Stimulated activated CD8-positive, alpha-beta memory T cell treated with anti-CD3 and anti-CD28 coated beads, Interleukin-4, amount 100 ng/mL, for 48 hours (primary cell): ENCODE measurements around the gene CARMIL3.

ENCODE experiments used
- DNase-seq: peaks from one replicate; pipeline ENCODE4 v3.0.0-alpha.2; 2020

The CARMIL3 gene

GRCh38 chr14:24064091-24064795 lies 12.4 kb downstream of the CARMIL3 start:
- DNase-seq: no peak

GRCh38 chr14:24064856-24065255 lies 13.0 kb downstream of the CARMIL3 start:
- DNase-seq: no peak

- DNase-seq: no peak
Observed at GRCh38 chr14:24065408-24065807, 13.6 kb downstream of the CARMIL3 start.

DNA sequence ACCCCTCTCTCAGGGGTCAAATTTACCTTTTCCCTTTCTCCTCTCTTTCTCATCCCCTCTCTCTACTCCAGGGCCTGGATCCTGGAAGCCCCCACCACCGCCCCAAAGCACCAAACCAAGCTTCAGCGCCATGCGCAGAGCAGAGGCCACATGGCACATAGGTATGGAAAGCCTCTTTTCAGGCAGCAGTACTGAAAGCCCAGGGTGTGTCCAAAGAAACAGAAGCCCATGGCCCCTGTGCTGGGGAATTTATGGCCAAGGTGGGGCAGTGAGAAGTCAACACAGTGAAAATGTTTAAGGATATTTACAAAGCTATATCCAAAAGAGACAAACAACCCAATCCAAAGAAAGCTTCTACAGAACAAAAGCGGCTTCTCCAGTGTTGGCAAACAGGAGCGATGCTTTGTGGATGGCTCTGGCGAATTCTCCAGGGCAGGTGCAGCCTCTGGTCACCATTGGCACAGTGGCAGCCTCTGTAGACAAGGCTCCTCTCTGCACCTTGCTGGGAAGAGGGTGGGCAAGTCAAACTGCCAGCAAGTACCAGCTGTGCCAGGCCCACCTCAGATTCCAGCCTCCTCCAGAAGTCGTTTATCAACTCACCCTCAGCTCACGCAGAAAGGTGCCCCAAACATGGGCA lies 14.8 kb downstream of the CARMIL3 start:
- no peak for DNase-seq

GRCh38 chr14:24067133-24068082 lies 15.6 kb downstream of the CARMIL3 start:
- no peak for DNase-seq

DNA sequence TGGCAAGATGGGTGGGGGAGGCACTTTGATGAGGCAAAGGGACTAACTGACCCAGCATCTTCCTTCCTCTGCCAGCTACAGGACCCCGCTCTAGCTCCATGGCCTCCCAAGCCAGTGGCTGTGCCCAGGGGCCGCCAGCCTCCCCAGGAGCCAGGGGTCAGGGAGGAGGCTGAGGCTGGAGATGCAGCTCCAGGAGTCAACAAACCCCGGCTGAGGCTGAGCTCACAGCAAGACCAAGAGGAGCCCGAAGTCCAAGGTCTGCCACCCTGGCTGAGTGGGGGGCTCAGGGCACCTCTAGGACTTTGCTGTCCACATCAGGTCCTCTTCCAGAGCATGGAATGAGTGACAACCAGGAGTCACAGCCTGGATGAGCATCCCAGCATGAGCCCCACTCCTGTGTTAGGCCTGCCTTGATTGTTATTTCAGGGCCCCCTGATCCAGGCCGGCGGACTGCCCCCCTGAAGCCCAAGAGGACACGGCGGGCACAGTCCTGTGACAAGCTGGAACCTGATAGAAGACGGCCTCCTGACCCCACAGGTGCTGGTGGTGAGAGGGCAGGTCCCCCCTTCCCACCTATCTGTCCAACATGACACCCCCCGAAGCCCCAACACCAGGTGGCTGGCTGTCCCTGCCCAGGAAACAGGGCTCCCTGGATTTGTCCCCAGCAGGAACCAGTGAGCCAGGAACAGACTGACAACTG lies 17.1 kb downstream of the CARMIL3 start:
- no peak for DNase-seq

DNA sequence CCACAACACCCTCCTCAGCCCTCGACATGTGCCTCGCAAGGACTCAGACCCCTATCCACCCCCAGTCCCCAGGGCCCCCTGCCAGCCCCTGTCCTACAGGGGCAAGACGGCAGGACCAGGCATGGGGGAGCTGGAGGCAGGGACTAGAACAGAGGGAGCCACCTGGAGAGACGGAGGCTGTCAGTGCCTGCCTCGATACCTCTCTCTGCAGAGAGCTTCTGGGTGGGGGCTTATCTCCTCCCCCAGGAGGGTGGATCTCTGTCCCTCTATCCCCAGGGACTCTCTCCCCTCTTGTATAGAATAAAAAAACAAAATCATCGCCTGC lies 17.6 kb downstream of the CARMIL3 start:
- DNase-seq: no peak

DNA sequence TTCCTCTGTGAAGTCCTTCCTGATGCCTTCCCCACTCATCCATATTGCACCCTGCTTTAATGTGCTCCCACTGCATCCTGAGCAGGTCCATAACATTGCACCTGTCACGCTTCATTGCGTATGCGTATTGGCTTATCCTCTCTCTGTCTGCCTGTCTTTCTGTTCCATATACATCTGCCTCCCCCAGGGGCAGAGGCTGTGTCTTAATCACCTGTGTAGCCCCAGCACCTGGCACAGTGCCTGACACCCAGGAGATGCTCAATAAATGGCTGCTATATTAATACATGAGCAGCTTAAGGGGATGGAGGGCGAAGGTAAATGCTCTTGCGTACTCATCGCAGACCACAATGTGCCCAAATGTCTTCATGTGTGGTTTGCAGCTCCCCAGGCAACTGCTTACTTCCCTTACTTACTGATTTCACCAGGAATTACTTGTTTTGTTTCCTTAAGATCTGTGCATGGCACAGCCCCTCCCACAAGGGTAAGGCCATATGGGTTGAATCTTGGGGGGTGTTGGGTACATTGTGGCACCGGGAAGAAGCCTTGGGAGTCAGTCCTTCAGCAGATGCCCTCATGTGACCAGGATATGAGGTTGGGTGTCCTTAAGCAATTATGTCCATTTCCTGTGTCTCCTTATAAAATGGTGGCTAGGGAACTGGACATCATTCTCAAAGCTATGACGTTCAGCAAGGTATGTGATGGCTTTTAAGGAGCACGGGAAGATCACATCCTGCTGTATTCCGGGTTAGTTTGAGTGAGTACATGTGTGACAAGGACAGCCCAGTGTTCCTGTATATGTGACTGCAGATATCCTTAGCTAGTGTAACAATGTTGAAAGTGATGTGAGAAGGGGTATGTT lies 18.7 kb downstream of the CARMIL3 start:
- DNase-seq: no peak

GRCh38 chr14:24071144-24071697 lies 19.4 kb downstream of the CARMIL3 start, which contains the start of gene CPNE6:
TSS of gene CPNE6 (plus strand) at chr14:24071562. CDS start at chr14:24072937, 1,375 bp downstream.
- DNase-seq: peak; percentile 68

- DNase-seq: no peak
Observed at GRCh38 chr14:24071836-24072430, 20.1 kb downstream of the CARMIL3 start.

DNA sequence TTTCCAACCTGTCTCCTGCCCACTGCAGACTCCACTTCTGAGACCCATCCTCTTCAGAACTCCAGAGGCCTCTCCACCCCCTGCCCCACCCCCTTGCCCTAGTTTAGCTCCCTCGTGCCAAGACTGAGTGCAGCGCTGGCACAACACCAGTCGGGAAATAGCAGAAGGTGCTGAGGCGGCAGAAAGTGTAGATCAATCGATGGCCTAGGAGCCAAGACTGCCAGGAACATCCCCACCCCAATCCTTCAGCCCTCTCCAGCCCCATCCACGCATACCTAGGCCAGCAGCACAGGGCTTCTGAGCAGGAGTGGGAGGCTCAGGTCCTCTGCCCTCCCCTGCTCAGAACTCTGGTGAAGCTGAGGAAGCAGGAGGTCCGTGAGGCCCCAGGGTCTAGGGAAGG lies 20.6 kb downstream of the CARMIL3 start:
- no peak for DNase-seq

DNA sequence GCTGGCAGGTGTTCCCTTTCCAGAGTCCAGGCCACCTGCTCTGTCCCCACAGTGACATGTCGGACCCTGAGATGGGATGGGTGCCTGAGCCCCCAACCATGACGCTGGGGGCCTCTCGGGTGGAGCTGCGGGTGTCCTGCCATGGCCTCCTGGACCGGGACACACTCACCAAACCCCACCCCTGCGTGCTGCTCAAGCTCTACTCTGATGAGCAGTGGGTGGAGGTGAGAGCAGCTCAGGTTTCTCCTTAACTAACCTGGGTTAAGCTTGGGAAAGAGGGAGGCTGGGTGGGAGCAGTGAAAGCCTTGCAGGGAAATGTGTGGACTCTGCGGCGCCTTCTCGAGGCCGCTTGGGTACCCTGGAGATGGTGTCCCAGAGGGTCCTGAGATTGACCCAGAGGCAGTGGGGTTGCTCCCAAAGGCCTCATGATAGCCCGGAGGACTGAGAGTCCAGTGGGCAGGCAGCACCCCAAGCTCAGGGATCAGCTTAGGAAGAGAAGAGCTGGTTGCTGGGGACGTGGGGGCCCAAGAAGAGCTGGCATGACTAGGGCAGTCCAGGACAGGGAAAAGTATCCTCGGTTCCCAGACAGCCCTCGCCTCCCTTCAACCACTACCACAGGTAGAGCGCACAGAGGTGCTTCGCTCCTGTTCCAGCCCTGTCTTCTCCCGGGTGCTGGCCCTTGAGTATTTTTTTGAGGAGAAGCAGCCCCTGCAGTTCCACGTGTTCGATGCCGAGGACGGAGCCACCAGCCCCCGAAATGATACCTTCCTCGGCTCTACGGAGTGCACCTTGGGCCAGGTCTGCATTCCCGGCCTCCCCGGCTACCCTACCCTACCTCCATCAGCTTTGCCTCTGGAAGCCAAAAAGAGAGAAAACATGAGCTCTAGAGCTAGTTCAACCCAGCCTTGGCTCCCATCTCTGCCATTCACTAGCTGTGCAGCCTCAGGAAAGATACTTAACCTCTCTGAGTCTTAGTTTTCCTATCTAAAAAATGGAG lies 21.4 kb downstream of the CARMIL3 start:
- no peak for DNase-seq

- no peak for DNase-seq
Observed at GRCh38 chr14:24074625-24075484, 23.0 kb downstream of the CARMIL3 start.

GRCh38 chr14:24075485-24076301 lies 23.9 kb downstream of the CARMIL3 start:
- DNase-seq: no peak

GRCh38 chr14:24076302-24076601 lies 24.4 kb downstream of the CARMIL3 start:
- DNase-seq: no peak

DNA sequence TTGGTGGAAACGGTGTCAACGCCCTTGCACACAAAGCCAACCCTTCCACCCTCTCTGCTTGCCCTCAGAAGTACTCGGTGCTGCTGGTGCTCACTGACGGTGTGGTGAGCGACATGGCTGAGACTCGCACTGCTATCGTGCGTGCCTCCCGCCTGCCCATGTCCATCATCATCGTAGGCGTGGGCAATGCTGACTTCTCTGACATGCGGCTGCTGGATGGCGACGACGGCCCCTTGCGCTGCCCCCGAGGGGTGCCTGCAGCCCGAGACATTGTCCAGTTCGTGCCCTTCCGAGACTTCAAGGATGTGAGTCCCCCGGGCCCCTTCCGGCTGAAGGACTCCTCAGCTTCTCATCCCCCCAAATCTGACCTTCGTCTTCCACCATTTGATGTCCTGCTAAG lies 25.3 kb downstream of the CARMIL3 start:
- no peak for DNase-seq

DNA sequence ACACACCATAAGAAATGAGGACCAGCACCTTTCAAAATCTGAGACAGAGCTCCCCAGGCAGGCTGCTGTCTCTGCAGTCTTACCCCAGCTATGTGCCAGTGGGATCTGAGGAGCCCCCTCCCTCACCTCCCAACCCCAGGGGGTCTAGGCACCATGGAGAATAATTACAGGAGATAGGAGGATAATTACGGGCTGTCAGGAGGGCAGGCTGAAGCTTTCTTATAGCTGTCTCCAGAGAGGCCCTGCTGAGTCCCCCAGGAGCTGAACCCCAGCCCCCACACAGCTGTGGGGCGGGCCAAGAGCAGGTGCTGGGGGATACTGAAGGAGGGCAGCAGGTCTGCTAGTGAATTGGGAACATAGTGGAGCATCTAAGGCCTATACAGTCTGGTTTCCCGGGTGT lies 26.3 kb downstream of the CARMIL3 start:
- no peak for DNase-seq

DNA sequence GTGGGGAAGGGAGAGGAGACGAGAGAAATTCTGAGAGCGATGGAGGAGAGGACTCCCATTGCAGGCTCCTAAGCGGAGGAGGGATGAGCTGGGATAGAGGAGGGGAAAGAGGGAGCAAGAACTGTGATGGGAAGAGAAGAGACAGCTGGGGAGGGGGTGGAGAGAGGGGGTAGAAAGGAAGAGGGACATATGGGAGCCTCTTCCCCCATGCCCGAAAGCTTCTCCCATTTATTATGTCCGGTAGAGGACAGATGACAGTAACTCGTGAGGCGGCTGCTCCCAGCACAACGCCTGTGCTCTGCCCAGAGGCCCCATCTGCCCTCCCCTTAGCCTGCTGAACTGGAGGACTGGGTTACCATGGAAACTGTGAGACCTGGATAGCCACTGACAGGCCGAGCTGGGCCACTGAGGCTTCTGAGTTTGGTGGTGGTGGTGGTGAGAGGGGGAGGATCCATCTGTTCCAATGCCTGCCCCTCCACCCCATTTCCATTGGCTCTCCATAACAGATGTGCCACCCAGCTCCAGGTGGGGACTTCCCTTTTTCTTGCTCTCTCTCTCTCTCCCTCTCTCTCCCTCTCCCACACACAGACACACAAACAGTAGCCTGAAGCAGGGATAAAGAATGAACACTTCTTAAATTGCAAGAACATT lies 27.8 kb downstream of the CARMIL3 start:
- DNase-seq: no peak
